GM21717 (cell line): ENCODE data around the gene DGKI.
"Not testable (repeated sequence)": the region's sequence is repeated elsewhere in the genome, so short reads cannot be mapped to it uniquely, and the experiment has no call there.

Source experiments
- ATAC-seq: cut with Tn5 transposase; IDR thresholded peaks from one replicate; pipeline ENCODE4 v1.9.1; 2021; ENCODE audit warnings: mild to moderate bottlenecking, moderate library complexity; ENCODE audit not compliant: unreplicated experiment

The DGKI gene

GRCh38 chr7:137747359-137748031, 99.3 kb downstream of the DGKI start:
- no peak for ATAC-seq

GRCh38 chr7:137743021-137743420, 103.8 kb downstream of the DGKI start:
- no peak for ATAC-seq

GRCh38 chr7:137742051-137742450, 104.7 kb downstream of the DGKI start:
- ATAC-seq = no peak

GRCh38 chr7:137741443-137741842, 105.3 kb downstream of the DGKI start:
- ATAC-seq = no peak

- no peak for ATAC-seq
Observed at GRCh38 chr7:137734221-137734620, 112.6 kb downstream of the DGKI start.

GRCh38 chr7:137732168-137732567, 114.6 kb downstream of the DGKI start:
- ATAC-seq = no peak

GRCh38 chr7:137731436-137731835, 115.3 kb downstream of the DGKI start:
- ATAC-seq = no peak

GRCh38 chr7:137728426-137728825, 118.3 kb downstream of the DGKI start:
- ATAC-seq = no peak

GRCh38 chr7:137727413-137727812, 119.4 kb downstream of the DGKI start:
- ATAC-seq = no peak

- no peak for ATAC-seq
Observed at GRCh38 chr7:137718355-137718754, 128.4 kb downstream of the DGKI start.

GRCh38 chr7:137717811-137718271, 128.9 kb downstream of the DGKI start:
- no peak for ATAC-seq

- no peak for ATAC-seq
Observed at GRCh38 chr7:137717045-137717444, 129.7 kb downstream of the DGKI start.

GRCh38 chr7:137716061-137716460, 130.7 kb downstream of the DGKI start:
- no peak for ATAC-seq

GRCh38 chr7:137715533-137715932, 131.2 kb downstream of the DGKI start:
- no peak for ATAC-seq

- ATAC-seq = no peak
Observed at GRCh38 chr7:137715121-137715520, 131.7 kb downstream of the DGKI start.

- ATAC-seq = not testable (repeated sequence)
Observed at GRCh38 chr7:137706330-137706729, 140.4 kb downstream of the DGKI start.

- ATAC-seq = no peak
Observed at GRCh38 chr7:137704723-137705122, 142.1 kb downstream of the DGKI start.

- no peak for ATAC-seq
Observed at GRCh38 chr7:137703291-137704010, 143.3 kb downstream of the DGKI start.

GRCh38 chr7:137696988-137697387, 149.8 kb downstream of the DGKI start:
- no peak for ATAC-seq

GRCh38 chr7:137696376-137696775, 150.4 kb downstream of the DGKI start:
- ATAC-seq = no peak

GRCh38 chr7:137695942-137696341, 150.8 kb downstream of the DGKI start:
- no peak for ATAC-seq

- no peak for ATAC-seq
Observed at GRCh38 chr7:137695494-137695893, 151.3 kb downstream of the DGKI start.
